HG03025 (cell line): ENCODE results near the gene RHBG.
"Not testable (repeated sequence)": the region's sequence is repeated elsewhere in the genome, so short reads cannot be mapped to it uniquely, and the experiment has no call there.

ENCODE experiments used
- ATAC-seq: cut with Tn5 transposase; IDR thresholded peaks from one replicate; pipeline ENCODE4 v1.9.1; 2021; ENCODE audit warnings: mild to moderate bottlenecking, moderate library complexity; ENCODE audit not compliant: unreplicated experiment, low FRiP score

The RHBG gene

DNA sequence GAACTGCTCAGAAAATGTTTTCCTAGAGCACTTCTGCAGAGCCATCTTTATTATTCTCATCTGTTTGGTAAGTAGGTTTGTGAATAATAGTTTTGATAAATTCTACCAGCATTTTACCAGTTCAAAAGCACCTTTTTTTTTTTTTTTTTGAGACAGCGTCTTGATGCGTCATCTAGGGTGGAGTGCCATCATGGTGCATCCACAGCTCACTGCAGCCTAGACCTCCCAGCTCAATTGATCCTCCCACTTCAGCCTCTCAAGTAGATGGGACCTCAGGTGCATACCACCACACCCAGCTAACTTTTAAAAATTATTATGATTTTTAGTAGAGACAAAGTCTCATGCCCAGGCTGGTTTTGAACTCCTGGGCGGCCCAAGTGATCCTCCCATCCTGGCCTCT is 9.8 kb upstream of the RHBG start:
- ATAC-seq, result no peak

GRCh38 chr1:156359973-156360372 is 9.0 kb upstream of the RHBG start:
- ATAC-seq, result no peak

GRCh38 chr1:156360534-156360933 is 8.5 kb upstream of the RHBG start:
- ATAC-seq, result no peak

DNA sequence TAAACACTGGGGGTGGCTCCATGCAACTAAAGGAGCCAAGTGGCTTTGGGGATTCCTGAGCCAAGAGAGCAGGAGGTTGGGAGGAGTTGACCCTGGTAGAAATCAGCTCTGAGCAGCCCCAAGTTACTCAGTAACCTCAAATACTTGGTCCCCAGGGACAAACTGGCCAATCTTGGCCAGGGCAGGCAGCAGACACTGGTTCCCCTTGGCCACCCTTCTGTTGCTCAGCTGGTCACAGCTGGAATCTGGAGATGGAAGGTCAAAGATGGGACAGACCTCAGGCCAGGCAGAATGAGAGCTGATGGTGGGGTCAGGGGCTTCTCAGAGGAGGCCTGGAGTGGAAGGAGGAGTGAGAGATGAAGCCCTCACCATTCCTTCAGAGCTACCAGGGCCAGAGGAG is 3.3 kb upstream of the RHBG start:
- ATAC-seq, result no peak

GRCh38 chr1:156366378-156367166 is 2.4 kb upstream of the RHBG start:
- no peak for ATAC-seq

DNA sequence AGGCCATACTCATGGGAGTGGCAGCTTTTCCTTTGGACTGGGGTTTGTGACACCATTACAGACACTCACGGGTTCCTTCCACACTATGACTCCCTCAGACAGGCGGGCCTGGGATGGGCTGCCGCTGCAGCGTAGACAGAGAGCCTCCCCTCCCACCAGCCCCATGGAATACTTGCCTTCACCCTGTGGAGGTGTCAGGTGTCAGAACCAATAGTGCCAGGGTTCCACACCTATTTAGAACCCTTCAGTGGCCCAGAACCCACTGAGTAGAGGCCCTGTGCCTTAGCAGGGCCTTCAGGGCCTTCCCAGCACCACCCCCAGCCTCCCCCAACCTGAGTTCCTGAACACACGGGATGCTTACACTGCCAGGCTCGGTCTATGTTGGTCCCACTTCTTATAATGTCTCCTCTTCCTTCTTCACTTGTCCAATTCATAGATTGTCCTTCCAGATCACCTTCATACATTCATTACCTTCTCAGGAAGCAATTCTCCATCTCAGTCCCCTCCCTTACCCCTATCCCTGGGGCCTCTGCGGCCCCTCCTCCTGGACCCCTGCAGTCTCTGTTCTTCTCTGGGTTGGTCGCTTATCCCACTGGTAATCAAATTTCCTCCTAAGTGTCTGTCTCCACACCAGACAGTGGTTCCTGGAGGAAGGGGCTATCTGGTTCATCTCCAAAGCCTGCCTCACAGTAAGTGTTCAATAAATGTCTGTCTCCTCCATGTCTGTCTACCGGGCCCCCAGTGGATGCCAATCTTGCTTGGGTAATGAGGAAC is 1.4 kb upstream of the RHBG start:
- no peak for ATAC-seq

DNA sequence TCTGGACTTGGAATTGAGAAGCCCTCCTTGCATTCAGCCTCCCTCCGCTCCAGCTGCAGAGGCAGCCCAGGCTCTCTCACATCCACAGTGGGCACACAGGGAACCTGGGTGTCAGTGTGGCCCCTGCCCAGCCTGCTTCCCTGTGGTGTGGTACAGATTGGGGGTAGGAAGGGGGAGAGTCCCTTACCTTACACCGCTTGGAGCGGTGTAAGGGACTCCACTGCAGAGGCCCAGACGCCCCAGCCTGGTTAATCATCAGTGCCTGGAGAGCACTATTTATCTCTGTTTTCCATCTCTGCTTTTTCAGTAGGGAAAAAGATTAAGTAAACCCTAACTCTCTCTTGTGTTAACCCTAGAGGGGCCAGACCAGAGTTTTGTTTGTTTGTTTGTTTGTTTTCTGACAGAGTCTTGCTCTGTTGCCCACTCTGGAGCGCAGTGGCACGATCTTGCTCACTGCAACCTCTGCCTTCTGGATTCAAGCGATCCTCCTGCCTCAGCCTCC is 803 bp upstream of the RHBG start:
- ATAC-seq, result no peak

- not testable (repeated sequence) for ATAC-seq
Measured at GRCh38 chr1:156369685-156370286, 775 bp downstream of the RHBG start.

DNA sequence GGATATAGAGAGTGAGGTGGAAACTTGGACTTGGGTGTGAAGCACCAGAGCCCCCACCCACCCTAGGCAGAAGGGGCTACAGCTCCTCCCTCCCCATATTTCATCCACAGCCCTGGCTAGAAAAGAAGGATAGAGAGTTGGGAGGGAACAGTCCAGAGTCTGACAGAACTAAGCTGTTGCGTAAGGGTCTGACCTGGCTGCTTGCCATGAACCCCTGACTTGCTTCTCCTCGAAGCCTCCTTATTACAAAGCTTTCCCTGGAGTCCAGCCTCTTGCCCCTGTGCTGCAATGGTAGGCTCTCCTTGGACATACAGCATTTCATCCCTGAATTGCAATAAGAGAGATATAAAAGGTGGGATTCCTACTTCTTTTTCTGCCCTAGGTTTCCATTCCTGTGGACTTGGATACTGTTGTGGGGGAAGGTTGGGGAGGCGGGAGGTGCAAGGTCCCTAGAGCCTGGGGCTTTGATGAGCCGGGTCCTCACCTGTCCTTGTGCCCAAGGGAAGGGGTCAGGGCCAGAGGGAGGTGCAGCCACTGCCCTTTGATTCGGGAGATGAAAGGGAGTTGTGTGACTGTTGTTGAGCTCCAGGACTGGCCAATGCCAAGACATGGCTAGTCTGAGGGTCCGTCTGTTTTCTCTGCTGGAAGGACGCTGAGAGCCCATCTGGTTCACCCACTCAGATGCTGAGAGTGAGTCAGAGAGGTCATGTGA is 2.7 kb downstream of the RHBG start:
- ATAC-seq, result no peak

GRCh38 chr1:156372265-156372586 is 3.2 kb downstream of the RHBG start:
- ATAC-seq, result no peak

GRCh38 chr1:156372876-156373275 is 3.9 kb downstream of the RHBG start:
- ATAC-seq, result no peak

- no peak for ATAC-seq
Measured at GRCh38 chr1:156373546-156373945, 4.5 kb downstream of the RHBG start.

- ATAC-seq, result no peak
Measured at GRCh38 chr1:156376146-156376545, 7.1 kb downstream of the RHBG start.

- no peak for ATAC-seq
Measured at GRCh38 chr1:156376958-156377919, 8.2 kb downstream of the RHBG start.

- no peak for ATAC-seq
Measured at GRCh38 chr1:156378557-156378956, 9.5 kb downstream of the RHBG start.

DNA sequence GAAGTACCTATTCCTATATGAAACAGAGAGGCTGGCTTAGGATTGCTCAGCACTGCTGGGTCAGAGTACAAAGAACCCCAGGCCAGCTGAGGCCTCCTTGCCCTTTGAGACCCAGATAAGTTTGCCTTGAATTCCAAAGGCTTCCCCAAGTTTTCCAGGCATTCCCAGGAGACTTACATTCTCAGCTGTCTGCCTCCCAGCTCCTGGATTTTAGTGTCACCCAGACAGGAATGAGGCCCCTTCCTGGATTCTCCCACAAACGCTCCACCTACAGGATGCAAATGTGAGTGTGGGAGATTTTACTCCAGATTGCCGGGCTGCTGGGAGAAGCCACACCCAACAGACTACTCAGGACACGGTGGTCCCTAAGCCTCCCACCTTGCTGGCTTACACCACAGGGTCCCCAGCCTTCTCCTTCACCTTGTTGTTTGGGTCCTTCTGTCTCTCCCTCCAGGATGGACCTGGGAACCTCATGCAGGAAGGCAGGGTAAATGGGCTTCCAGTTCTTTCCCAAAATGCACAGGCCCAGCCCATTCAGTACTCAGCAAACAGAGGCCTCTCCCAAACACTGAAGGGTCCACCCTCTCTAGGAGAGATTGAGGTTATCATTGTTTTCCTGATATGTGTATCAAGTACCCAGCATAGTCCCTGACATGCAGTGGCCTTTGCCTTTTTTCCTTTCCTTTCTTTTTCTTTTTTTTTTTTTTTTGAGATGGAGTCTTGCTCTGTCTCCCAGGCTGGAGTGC is 10.6 kb downstream of the RHBG start:
- ATAC-seq, result no peak

- no peak for ATAC-seq
Measured at GRCh38 chr1:156382561-156382960, 13.6 kb downstream of the RHBG start.

- no peak for ATAC-seq
Measured at GRCh38 chr1:156383023-156383422, 14.0 kb downstream of the RHBG start.

- no peak for ATAC-seq
Measured at GRCh38 chr1:156384007-156384406, 15.0 kb downstream of the RHBG start.
